HG03469 (cell line): ENCODE data around the gene MAP2K1.
"Not testable (repeated sequence)": the region's sequence is repeated elsewhere in the genome, so short reads cannot be mapped to it uniquely, and the experiment has no call there.

Experiments used
- ATAC-seq: cut with Tn5 transposase; IDR thresholded peaks from one replicate; pipeline ENCODE4 v1.9.1; 2021; ENCODE audit warnings: mild to moderate bottlenecking, moderate library complexity, moderate number of reproducible peaks; ENCODE audit not compliant: unreplicated experiment

MAP2K1 gene

GRCh38 chr15:66386204-66387123 is at the start of gene MAP2K1:
Gene MAP2K1 (plus strand): TSS chr15:66386912. CDS start chr15:66387348, 436 bp downstream.
- ATAC-seq = peak; percentile 70

- ATAC-seq = not testable (repeated sequence)
Measured at GRCh38 chr15:66348530-66348929, 38.2 kb upstream of the MAP2K1 start.

GRCh38 chr15:66356077-66356358 is 30.7 kb upstream of the MAP2K1 start:
- ATAC-seq = no peak

DNA sequence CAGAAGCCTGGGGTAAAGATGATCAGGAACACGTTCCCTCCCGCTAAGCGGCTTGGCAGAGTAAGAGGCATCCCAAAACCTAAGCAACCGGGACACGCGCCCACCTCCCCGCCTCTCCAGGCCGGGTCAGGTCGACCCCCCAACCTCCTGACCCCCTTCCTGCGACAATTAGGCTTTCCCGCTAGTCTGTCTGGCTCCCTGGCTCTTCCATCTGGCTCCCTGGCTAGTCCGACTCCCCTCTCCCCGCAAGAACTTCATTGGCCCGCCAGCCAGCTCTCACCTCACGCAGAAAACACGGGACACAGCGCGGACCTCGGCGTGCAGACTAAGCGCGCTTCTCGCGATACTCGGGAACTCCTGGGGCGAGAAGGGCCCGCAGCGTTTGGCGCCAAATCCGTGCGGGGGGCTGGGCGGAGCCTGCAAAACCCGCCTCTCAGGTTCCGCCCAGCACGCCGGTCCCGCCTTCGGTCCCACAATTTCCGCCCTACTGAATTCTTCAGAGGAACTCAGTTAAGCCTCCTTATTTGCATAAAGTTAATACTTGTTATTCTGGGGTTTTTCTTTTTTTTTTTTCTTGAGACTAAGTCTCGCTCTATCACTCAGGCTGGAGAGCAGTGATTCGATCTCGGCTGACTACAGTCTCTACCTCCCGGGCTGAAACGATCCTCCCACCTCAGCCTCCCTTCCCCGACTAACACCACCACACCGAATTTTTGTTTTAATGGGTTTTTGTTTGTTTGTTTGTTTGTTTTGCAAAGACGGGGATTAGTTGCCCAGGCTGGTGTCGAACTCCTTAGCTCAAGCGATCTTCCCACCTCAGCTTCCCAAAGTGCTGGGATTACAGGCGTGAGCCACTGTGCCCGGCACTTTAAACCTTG is 30.1 kb upstream of the MAP2K1 start, which contains the start of gene TIPIN:
TSS of gene TIPIN (minus strand) at position 327 of the 878 bp plus-strand sequence. CDS start 3,738 bp downstream, outside the sequence.
- ATAC-seq = peak; percentile 73

DNA sequence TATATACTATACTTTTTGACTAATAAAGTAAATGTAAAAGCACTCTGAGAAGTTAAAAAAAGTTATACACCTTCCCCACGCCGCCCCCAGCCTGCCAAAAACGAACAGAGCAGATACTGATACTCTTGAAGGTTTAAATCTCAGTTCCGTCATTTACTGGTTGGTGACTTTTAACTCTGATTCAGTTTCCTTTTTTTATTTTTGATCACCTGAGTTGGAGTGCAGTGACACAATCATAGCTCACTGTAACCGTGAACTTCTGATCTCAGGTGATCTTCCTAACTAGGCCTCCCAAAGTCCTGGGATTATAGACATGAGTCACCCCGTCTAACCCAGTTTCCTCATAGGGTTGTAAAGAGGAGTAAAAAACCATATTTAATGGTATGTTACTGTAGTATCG is 27.0 kb upstream of the MAP2K1 start:
- ATAC-seq = no peak

GRCh38 chr15:66361745-66362460 is 24.8 kb upstream of the MAP2K1 start:
- ATAC-seq = not testable (repeated sequence)

DNA sequence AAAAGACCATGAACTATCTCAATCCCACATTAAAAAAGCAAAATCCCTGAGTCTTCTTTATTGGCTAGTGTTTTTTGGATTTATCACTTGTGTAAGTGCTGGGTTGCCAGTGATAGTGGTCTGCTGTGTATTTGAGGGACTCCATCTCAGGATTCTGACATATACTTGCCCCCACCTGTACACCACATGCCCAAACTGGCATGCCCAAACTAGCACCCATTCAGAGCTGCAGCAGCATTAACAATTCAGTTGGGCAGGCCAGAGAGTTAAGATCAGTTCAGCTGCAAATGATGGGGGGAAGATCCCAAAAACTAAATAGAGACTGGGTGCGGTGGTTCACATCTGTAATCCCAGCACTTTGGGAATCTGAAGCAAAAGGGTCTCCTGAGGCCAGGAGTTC is 23.9 kb upstream of the MAP2K1 start:
- no peak for ATAC-seq

DNA sequence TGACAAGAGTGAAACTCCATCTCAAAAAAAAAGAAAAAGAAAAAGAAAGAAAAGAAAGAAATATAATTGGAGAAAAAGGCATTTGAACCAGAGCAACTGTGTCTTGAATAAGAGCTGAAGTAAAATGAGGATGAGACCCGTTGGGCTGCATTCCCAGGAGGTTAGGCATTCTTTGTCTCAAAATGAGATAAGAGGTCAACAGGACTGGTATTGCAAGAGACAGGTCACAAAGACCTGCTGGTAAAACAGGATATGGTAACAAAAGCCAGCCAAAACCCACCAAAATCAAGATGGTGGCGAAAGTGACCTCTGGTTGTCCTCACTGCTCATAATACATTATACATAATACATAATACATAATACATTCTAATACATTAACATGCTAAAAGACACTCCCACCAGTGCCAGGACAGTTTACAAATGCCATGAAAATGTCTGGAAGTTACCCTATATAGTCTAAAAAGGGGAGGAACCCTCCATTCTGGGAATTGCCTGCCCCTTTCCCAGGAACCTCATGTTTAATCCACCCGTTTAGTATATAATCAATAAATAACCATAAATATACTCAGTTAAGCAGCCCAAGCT is 21.7 kb upstream of the MAP2K1 start:
- no peak for ATAC-seq

DNA sequence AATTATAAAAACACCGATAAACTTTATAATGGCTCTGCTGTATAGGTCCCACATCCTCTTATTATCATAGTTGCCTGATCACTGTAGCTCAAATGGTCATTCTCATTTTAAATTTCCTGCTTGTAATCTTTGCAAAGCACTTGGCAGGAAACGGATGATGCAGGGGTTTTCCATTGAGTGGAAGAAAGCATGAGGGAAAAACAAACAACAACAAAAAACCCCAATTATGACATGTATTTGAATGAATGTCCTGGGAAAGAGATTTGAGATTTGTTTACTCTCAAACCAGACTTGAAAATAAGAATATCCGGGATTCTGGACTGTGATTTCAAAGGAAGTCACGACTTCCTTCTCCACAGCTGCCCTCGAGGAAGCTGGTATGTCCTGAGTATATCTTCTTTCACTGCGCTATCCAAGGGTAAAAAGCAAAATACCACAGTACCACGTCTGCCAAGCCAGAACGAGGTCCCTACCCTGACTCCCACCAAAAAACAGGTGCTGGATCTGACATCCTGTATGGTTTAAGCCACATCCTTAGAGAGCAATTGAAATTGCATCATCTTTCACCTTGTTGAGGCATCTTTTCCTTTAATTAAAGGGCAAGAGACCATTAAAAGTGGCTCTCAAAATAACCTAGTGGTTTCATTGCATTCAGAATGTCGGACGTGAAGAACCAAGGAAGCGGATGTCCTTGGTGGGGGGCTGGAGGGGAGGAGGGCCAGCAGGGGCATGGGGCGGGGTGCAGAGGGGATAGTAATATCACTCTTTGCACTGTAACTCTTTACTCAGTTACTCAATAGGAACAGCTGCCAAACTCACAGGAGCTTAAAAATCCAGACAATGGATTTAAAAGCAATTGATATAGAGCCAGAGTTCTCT is 16.7 kb upstream of the MAP2K1 start:
- no peak for ATAC-seq

DNA sequence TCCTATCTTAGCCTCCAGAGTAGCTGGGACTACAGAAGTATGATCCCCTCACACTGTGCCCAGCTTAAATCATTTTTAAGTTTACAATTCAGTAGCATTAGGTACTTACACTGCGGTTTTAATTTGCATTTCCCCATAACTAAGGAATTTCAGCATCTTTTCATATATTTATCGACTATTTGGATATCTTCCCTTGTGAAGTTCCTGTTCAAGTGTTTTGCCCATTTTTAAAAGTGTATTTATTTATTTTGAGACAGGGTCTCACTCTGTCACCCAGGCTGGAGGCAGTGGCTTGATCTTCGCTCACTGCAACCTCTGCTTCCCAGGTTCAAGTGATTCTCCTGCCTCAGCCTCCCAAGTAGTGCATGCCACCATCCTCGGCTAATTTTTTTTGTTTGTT is 12.5 kb upstream of the MAP2K1 start:
- no peak for ATAC-seq

DNA sequence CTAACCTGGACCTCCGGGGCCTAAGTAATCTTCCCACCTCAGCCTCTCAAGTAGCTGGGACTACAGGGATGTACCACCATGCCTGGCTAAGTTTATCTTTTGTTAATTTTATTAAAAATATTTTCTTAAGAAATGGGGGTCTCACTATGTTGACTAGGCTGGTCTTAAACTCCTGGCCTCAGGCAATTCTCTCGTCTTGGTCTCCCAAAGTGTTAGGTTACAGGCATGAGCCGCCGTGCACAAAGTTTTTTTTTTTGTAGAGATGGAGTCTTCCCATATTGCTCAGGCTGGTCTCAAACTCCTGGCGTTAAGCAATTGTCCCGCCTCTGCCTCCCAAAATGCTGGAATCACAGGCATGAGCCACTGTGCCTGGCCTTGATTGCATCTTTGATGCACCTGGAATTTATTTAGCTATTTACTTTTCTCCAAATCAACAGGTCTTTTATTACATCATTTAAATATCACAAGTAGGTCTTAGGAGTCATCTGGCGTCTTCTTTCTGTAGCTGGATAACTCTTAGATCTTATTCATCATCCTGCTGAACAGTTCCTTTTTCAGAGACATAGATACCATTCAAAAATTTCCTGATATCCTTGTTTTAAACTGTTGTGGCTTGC is 7.8 kb upstream of the MAP2K1 start:
- no peak for ATAC-seq

GRCh38 chr15:66381376-66381775 is 5.3 kb upstream of the MAP2K1 start:
- not testable (repeated sequence) for ATAC-seq

DNA sequence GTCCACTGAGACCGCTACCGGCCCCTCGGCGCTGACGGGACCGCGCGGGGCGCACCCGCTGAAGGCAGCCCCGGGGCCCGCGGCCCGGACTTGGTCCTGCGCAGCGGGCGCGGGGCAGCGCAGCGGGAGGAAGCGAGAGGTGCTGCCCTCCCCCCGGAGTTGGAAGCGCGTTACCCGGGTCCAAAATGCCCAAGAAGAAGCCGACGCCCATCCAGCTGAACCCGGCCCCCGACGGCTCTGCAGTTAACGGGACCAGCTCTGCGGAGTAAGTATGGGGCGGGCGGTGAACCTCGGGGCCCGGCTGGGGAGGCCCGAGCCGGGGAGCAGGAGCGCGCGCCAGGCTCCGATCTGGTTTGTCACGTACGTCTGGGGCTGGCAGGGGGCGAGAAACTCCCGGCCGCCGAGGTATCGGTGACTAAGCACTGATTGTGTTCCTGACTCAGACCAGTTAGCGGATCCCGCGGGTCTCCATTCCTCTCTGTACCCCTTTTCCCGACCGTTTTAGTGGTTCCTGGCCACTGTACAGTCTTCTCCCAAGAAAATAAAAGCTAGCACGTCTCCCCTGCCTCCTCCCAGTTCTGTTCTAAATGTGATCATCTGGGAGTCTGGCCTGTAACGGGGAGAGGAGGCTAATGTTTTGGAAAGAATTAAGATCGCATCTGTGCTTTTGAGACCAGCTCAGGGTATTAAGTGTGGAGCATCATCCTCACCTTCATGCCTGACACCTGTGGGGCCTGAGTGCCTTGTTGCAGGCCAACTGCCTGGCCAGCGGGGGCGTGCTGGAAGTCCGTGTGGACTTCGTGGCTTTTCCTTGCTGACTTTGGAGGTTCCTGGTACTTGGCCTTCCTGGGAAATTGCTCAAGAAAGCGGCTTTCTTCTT is 691 bp downstream of the MAP2K1 start:
- ATAC-seq = no peak

- no peak for ATAC-seq
Measured at GRCh38 chr15:66388043-66388363, 1.3 kb downstream of the MAP2K1 start.

GRCh38 chr15:66388576-66388975 is 1.9 kb downstream of the MAP2K1 start:
- no peak for ATAC-seq

- ATAC-seq = no peak
Measured at GRCh38 chr15:66389098-66389858, 2.6 kb downstream of the MAP2K1 start.

DNA sequence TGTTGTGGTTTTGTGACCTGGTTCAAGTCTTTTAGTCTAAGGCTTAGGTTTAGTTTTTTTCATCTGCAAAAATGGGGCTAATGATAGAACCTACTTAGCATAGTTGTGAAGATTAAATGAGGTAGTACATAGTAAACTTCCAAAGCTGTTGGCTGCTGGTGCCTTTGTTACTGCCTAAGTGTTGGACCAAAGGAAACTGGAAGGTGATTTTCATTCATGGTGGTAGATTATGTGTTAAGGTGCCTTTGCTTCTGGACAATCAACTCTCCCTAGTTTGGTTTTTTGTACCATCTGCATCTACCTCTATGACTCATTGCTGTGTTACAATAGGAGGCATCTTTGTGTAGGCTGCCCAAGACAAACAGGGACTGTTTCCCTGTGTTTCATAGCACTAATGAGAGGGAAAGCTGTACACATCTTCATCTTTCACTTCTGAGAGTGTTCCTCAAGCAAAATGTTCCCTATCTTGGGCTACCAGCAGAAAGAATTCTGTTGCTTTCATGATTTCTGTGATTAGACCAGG is 3.2 kb downstream of the MAP2K1 start:
- ATAC-seq = no peak
